ENCODE measurements around the gene LY6G6C.

DNA sequence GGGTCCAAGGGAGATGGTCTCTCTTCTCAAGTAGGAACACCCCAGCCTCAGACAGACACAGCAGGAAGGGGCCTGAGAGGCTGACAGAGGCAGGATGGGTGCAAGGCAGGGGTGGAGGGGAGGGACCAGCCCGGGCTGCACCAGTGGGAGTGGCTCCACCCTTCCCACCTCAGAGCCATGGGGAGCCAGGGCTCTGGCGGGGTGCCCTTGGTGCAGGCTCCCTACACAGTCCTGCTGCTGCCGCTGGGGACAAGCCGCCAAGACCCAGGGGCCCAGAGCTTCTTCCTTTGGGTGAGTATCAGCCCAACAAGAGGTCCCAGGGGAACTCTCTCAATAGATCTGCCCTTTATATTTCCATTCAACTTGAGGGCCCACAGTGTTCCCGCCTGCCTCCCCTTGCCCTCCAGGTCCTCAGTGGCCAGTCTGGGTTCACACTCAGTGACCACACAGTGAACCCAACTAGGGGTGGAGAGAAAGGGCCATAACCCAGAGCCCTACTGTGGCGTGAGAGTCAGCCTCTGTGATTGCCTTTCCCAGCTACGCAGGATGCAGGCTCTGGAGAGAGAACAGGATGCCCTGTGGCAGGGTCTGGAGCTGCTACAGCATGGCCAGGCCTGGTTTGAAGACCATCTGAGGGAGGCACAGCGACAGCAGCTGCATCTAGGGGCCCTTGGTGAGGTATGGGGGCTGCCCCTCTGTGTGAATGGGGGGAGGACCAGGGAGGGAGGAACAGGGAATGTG is 41.5 kb upstream of the LY6G6C start:
- TF ChIP-seq CTCF (conservative IDR thresholded peaks at IDR 0.05; ENCODE audit: low read depth, low read length) (no peak), EZH2 (IDR thresholded peaks at IDR 0.05; ENCODE audit: borderline replicate concordance, low read depth, low read length, poor library complexity, severe bottlenecking) (no peak)
